SK-N-SH treated with all-trans-retinoic acid at 6 μM for 48 hours (cell line): ENCODE results near the gene RGMB.

Experiments
- BACH2 ChIP-seq: fragments of 250-450 bp; sonication (Bioruptor Pico); IDR thresholded peaks from 2 replicates; pipeline ENCODE4 v1.9.0; 2021; ENCODE audit warnings: mild to moderate bottlenecking, borderline replicate concordance
- ESRRG ChIP-seq: fragments of 250-450 bp; sonication (Bioruptor Pico); IDR thresholded peaks from 2 replicates; pipeline ENCODE4 v1.6.1; 2021; ENCODE audit warnings: mild to moderate bottlenecking
- RARB ChIP-seq: fragments of 250-450 bp; sonication (Bioruptor Pico); IDR thresholded peaks from 2 replicates; pipeline ENCODE4 v1.8.0; 2021; ENCODE audit warnings: mild to moderate bottlenecking, moderate library complexity
- SNAI2 ChIP-seq: fragments of 250-450 bp; sonication (Bioruptor Pico); IDR thresholded peaks from 2 replicates; pipeline ENCODE4 v1.5.0; 2020; ENCODE audit warnings: mild to moderate bottlenecking, moderate library complexity
- ZFP3 ChIP-seq: fragments of 250-450 bp; sonication (Bioruptor Pico); IDR thresholded peaks from 2 replicates; pipeline ENCODE4 v1.5.0; 2020; ENCODE audit warnings: mild to moderate bottlenecking, moderate library complexity
- ZNF70 ChIP-seq: fragments of 450-650 bp; formaldehyde crosslinking; IDR thresholded peaks from 2 replicates; pipeline ENCODE4 v1.5.0; 2020; ENCODE audit warnings: mild to moderate bottlenecking, moderate library complexity

GRCh38 chr5:98775246-98776065 lies 2.0 kb downstream of the RGMB start:
- TF ChIP-seq ESRRG (CRISPR knock-in tag), result no peak
- no peak for TF ChIP-seq RARB (CRISPR knock-in tag)
- no peak for TF ChIP-seq ZFP3 (CRISPR knock-in tag)
- no peak for TF ChIP-seq SNAI2
- no peak for TF ChIP-seq ZNF70 (CRISPR knock-in tag)
- no peak for TF ChIP-seq BACH2 (CRISPR knock-in tag)
